Daoy (cell line): ENCODE data around the gene A4GALT. TPM values are rescaled to one million over a fixed set of nuclear protein-coding genes. Genes with fewer than 3 reads are reported as not detected.

Experiments
- DNase-seq: peaks from one replicate; pipeline ENCODE4 v3.0.0-alpha.2; 2015; ENCODE audit warnings: low read depth
- total RNA-seq: library from RNA; depleted of rRNA; stranded (reverse); fragments of >200 nt; shearing (Covaris generic); gene quantifications from 2 replicates; pipeline ENCODE4 v1.2.3, GENCODE V29; 2014; rRNA removed

A4GALT gene
- total RNA-seq, 1 experiment from 2014 or later: 3.5 TPM

DNA sequence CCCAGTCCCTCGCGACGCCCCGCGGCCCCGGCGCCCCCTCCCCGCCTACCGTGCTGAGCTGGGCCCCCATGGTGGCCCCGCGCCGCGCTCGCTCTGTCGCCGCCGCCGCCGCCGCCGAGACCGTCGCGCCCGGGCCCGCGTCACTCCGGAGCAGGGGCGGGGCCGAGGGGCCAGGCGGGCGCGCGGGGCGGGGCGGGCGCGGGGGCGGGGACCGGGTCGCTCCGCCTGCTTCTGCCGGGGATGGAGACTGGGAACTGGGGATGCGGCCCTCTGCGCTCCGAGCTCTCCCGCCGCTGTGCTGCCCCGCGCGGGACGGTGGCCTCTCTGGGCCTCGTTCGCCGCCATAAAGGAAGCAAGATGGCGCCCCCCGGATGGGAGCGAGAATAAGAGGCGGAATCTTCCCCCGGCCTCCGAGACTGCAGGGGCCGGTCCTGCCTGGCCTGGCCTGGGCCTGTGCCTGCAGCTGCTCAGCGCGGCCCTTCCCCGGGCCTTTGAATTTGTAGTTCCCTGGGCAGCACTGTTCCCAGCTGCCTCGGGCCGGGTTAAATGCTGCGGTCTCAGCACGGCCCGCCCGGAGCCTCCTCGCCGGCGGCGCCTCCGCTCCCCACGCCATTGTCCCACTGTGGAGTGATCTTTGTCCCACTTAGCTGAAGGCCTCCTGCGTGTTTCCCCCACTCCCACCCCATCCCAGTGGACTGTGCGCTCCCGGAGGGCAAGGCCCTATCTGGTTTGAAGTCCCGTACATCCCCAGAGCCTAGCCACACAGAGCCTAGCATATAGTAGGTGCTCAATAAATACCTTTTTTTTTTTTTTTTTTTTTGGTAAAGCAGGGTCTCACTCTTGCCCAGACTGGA, 71.2 kb downstream of the A4GALT start, which contains the start of gene CYB5R3:
CYB5R3 (minus strand) TSS at position 147 of the 854 bp plus-strand sequence; CDS start at position 70, 77 bp downstream.
- DNase-seq: peak; percentile 87

DNA sequence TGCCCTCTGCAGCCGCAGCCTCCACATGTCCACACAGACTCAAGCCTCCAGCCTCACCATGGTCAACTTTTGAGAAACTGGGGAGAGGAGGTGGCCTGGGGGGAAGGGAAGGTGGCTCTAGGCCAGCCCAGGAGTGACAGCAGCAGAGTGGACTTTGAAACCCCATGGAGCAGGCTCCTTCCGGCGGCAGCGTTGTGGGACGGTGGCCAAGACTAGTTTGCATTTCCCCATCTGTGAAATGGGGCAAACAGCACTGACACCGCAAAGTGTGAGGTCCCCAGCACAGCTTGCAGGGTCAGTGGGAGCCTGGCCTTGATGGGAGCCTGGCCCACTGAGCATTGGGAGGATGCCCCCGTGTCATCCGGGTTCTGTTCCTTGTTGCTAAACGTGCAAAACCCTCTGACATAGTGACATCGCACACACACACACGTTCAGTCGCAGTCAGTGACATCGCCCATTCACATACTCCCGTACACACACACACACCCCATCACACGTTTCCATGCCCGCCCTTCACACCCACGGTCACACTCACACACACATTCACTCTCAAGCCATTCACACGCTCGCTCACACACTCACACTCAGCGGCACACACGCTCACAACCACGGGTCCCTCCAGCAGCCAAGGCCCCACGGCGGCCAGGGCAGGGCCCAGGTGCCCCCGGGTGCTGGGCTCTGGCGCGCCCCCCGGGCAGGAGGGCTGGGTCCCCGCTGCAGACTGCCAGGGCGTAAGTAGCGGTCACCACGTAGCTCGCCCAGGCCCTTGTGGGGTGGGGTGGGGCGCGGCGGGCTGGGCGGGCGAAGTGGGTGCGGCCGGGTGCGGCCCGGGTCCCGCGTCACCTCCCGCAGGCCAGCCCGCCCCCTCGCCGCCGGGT, 72.1 kb downstream of the A4GALT start:
- DNase-seq: peak; percentile 64

DNA sequence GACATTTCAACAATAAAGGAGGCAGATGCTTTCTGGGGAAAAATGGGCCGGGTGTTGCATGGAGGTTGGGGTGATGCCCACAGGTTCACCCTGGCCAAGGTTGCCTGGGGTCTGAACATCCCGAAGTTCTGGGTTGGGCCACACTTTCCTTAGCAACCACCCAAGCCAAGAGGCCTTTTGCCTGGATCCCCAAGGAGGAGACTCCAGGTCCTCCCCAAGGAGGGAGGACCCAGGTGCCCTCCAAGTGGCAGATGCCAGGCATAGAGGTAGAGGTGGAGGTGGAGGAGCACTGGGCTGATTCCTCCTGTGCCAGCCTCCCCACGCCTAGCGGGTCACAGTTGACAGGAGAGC, 72.7 kb downstream of the A4GALT start:
- no peak for DNase-seq

DNA sequence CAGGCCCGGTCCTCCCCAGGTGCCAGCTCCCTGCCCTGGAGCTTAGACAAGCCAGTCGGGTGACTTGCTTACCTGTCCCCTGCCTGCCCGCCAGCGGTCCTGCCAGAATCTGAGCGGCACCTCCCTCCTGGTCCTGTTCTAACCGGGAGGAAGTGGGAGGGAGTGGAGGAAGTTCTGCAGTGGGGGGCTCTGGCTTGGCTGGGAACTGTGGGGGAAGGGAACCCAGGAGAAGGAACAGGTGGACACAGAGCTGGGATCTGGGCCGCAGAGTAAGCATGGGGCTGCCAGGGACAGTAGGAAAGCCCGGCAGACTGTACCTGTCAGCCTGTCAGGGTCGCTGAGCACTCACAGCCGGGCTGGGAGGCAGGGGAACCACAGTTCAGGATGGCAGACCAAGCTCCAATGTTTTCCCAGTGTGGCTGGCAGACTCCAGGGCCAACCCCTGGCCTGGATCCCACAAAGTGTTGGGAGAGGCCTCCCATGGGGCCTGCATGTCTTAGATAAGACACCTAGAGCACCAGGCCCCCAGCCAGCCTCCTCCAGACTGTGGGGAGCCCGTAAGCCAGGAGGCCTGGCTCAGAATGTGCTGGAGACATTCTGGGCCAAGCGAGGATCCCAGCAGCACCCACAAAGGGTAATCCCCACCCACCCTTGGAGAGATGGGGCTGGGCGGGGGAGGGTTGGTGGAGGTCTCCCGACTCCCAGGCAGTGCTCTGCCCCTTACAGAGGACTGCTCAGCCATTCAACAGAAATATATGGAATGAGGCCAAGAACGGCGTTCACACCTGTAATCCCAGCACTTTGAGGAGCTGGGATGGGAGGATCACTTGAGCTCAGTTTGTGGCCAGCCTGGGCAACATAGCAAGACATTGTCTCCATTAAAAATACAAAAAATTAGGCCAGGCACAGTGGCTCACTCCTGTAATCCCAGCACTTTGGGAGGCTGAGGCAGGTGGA, 73.8 kb downstream of the A4GALT start:
- peak; percentile 59 for DNase-seq

DNA sequence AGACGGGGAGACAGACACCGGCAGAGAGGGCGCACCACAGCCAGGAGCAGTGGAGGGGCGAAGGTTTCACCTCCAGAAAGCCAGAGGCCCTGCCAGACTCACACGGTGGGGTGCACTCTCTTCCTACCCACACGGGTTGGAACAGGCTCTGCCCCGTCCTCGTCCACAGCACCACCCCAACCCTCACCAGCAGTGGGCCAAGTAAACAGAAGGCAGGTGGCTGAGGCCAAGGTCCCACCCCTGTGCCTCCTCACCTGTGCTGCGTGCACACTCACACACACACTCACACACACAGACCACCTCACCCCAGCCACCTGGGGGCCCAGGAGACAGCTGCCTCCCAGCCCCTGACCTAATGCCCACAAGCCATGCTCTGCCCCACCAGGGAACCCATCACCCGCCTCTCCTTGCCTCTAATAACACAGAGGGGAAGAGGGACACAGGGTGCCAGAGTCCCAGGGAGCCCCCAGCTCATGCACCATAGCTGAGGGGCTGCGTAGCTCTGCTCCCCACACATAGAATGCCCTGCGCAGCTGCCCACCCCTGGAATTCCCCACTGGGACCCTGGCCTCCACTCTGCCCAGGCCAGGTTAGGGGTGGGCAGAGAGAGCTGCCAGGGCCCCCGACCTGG, 74.6 kb downstream of the A4GALT start:
- DNase-seq: no peak

- no peak for DNase-seq
These were observed 75.2 kb downstream of the A4GALT start for GRCh38 chr22:42645341-42645937.

DNA sequence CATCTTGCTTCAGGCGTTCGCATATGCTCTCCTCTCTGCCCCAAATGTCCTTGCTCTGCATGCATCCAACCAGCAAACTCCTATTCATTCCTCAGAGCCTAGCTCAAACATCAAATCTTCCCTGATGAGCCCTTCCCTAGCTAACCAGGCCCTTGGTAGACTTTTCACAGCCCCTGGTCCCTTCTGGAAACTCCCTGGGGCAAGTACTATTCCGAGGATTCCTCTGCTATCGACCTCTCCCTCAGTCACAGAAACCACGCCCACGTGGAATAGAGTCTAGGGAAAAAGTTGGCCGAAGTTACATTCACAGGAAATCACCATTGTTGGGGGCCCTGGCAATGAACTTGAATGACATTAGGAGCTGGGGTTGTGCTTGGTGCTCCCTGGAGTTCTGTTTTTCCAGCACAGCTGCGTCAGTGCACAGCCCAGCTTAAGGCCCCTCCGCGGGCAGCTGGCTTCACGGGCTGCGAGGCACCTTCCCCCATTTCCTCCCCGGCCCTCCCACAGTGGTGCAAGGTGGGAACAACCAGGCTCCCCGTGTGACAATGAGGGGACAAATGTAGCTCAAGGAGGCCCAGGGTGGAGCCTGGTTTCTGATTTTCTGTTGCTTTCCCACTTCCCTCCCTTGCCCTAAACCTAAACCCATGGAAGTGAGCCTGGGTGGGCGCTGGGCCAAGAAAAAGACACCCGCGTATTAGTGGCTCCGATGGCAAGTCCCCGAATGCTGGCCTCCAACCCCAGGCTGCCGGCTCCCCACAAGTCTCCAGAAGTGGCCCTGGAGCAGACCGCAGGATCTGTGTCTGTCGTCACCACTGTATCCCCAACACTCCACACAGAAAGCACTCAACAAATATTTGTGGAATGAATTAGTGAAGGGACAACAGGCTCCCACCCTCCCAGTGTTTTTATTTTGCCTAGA, 76.0 kb downstream of the A4GALT start:
- peak; percentile 28 for DNase-seq

GRCh38 chr22:42643634-42644421, 76.8 kb downstream of the A4GALT start:
- DNase-seq: no peak

DNA sequence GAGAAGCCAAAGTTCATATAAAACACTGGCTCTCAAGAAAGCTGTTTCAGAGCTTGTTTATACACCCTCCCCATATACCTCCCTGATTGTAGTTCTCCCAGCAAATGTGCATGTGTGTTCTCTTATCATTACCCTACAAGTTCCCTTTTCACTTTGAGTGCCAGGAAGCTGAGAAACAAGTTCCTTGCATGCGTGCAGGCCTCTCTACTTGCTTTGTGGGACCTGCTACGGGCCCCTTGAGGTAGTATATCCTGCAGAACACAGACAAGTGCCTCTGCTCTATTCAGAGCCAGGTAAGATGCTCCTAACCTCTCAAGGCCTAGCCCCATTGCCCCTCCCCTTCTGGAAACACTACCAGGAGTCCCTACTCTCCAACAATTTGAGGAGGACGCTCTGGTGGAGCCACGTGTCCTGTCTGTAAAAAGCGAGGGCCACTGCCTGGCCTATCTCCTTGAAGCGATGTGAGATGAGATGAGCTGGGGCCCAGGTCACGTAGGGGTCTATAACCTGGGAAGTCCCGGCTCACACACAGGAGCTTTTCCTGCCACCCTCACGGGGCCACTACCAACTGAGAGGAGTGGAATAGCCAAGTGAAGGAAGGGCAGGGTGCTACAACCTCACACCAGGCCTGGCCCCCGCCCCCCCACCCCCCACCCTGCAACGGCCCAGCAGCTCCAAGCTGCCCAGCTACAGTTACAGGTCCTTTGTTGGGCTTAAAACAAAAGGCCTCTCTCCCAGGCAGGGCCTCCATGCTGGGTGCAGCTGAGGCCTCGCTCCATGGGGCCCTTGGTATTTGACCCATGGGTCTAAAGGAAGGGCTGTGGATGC, 77.7 kb downstream of the A4GALT start:
- no peak for DNase-seq

Other genes with a start within 250 kb of the A4GALT start
- 29.3 and 38.5 TPM in 2 replicates for gene RRP7A, start 201.1 kb downstream of the A4GALT start, total RNA-seq
- gene SERHL2, start 166.9 kb downstream of the A4GALT start, total RNA-seq: 1.3 and 1.4 TPM in 2 replicates
- 29.3 and 39.9 TPM in 2 replicates for gene POLDIP3, start 106.0 kb downstream of the A4GALT start, total RNA-seq
- gene ATP5MGL, start 80.3 kb downstream of the A4GALT start, total RNA-seq: not detected in 2 replicates
- 34.8 and 41.4 TPM in 2 replicates for gene CYB5R3, start 71.5 kb downstream of the A4GALT start, total RNA-seq
- gene ARFGAP3, start 136.4 kb upstream of the A4GALT start, total RNA-seq: 31.3 and 40.2 TPM in 2 replicates